ENCODE data around the gene CAPS. TPM values are rescaled to one million over a fixed set of nuclear protein-coding genes. Genes with fewer than 3 reads are reported as not detected.
A peak's percentile ranks its signal among the peaks of the same experiment; 100 is the strongest.

Gene CAPS
- total RNA-seq, 4 donors from 2014 or later = 9.0 to 48.8 (median 26.3) TPM

DNA sequence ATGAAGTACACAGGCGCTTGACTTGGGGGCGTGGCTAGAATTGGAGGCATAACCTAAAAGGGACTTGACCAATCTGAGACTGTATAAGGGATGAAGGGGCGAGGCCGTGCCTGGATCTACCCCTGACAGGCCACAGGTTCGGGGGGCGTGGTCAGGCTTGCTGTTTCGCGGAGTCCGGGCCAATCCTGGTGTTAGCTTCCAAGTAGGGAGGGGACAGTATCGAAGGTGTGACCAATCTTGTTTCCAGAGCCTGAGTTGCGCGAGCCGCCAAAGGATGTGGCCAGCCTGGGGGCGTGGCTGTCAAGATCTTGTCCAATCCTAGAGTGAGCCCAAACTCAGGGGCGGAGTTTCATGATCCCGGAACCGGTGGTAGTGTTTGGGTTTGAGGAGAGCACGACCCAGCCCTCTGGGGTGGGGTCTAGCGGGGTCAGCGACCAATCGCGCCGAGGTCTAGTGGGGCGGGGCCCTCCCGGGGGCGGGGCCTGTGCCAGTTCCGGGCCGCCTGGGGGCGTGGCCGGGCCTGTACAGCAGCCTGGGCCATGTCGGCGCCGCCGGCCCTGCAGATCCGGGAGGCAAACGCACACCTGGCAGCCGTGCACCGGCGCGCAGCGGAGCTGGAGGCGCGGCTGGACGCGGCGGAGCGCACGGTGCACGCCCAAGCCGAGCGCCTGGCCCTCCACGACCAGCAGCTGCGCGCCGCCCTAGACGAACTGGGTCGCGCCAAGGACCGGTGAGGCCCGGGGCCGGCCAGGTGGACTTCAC lies 9.5 kb upstream of the CAPS start, which contains the start of gene VMAC:
Gene VMAC, plus strand, starts transcription at position 521 of the 762 bp plus-strand sequence. Its CDS starts 19 bp downstream, at position 540.
- intact Hi-C loops (cut with DNase I) = loop anchor here (5.0 kb wide), 1 partner anchor 112 kb away; the partner anchor contains the start of gene DUS3L
- peak within 1 kb of the TSS; percentile 81 to 93 (median 89) for H3K4me3 ChIP-seq (replicated peaks in 1 of 3)
- no peaks in the 10 kb centered on the region for H3K9me3 ChIP-seq
- DNase-seq = peak; percentile 100
- peaks cover 16 to 25% of the 10 kb centered on the region in 2 donors for H3K4me1 ChIP-seq
- H3K27ac ChIP-seq = peak within 1 kb of the TSS; percentile 61 to 88 (median 82)
- peaks cover 0 to 4% of the 10 kb centered on the region in 2 donors for H3K36me3 ChIP-seq
- TF ChIP-seq, protein P1, sequence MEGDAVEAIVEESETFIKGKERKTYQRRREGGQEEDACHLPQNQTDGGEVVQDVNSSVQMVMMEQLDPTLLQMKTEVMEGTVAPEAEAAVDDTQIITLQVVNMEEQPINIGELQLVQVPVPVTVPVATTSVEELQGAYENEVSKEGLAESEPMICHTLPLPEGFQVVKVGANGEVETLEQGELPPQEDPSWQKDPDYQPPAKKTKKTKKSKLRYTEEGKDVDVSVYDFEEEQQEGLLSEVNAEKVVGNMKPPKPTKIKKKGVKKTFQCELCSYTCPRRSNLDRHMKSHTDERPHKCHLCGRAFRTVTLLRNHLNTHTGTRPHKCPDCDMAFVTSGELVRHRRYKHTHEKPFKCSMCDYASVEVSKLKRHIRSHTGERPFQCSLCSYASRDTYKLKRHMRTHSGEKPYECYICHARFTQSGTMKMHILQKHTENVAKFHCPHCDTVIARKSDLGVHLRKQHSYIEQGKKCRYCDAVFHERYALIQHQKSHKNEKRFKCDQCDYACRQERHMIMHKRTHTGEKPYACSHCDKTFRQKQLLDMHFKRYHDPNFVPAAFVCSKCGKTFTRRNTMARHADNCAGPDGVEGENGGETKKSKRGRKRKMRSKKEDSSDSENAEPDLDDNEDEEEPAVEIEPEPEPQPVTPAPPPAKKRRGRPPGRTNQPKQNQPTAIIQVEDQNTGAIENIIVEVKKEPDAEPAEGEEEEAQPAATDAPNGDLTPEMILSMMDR (IDR thresholded peaks at IDR 0.05) = no peak
- TF ChIP-seq POLR2A (IDR thresholded peaks at IDR 0.05) = peak in 1 of 2 donors; percentile 85
- WGBS, 2 donors = 0 to 1% methylated on average over 9 to 13 of the region's 61 CpGs
- H3K27me3 ChIP-seq = no peaks in the 10 kb centered on the region

DNA sequence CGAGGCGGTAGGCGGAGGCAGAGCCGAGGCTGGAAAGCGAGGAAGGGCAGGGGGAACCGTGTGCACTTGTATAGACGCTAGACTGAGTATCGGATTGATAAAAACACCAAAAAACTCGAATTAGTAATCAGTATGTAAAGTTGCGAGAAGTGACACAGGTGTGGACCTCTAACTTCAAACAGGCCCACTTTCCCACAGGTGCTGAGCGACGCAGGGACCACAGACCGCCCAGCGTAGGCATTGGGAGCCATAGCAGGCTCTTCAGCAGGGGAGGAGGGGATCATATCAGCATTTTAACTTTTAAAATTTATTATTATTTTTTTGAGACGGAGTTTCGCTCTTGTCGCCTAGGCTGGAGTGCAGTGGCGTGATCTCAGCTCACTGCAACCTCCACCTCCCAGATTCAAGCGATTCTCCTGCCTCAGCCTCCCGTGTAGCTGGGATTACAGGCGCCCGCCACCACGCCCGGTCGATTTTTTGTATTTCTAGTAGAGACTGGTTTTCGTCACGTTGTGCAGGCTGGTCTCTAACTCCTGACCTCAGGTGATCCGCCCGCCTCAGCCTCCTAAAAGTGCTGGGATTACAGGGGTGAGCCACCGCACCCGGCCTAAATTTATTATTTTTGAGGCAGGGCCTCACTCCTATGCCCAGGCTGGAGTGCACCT lies 8.8 kb upstream of the CAPS start:
- H3K4me3 ChIP-seq (replicated peaks in 1 of 3) = peak overlapping the region; percentile 66 to 93 (median 89)
- H3K27ac ChIP-seq = peak overlapping the region in 2 of 3 donors; percentile 29 to 36
- TF ChIP-seq, protein P1 (IDR thresholded peaks at IDR 0.05) = no peak
- no peak for TF ChIP-seq POLR2A (IDR thresholded peaks at IDR 0.05)
- intact Hi-C loops (cut with DNase I) = no loop called here
- WGBS, 2 donors = 57% methylated on average over 28 of the region's 31 CpGs
- H3K9me3 ChIP-seq = no peaks in the 10 kb centered on the region
- no peaks in the 10 kb centered on the region for H3K27me3 ChIP-seq
- H3K36me3 ChIP-seq = peaks cover 0 to 7% of the 10 kb centered on the region in 2 donors
- peaks cover 16 to 25% of the 10 kb centered on the region in 2 donors for H3K4me1 ChIP-seq
- DNase-seq = no peak

DNA sequence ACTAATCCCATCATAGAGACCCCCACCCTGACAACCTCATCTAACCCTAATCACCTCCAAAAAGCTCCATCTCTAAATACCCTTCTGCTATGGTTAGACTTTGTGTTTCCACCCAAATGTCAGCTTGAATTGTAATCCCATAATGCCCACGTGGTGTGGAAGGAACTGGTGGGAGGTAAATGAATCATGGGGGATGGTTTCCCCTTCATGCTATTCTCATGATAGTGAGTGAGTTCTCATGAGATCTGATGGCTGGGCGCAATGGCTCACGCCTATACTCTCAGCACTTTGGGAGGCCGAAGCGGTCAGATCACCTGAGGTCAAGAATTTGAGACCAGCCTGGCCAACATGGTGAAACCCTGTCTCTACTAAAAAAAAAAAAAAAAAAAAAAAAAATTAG lies 6.8 kb upstream of the CAPS start:
- no peak overlapping the region for H3K4me3 ChIP-seq (replicated peaks in 1 of 3)
- TF ChIP-seq, protein P1 (IDR thresholded peaks at IDR 0.05) = no peak
- TF ChIP-seq POLR2A (IDR thresholded peaks at IDR 0.05) = no peak
- peaks cover 0 to 7% of the 10 kb centered on the region in 2 donors for H3K36me3 ChIP-seq
- 56 to 73% methylated on average over 3 to 5 of the region's 5 CpGs for WGBS, 2 donors
- intact Hi-C loops (cut with DNase I) = no loop called here
- no peak overlapping the region for H3K27ac ChIP-seq
- no peaks in the 10 kb centered on the region for H3K27me3 ChIP-seq
- H3K9me3 ChIP-seq = no peaks in the 10 kb centered on the region
- peaks cover 16 to 21% of the 10 kb centered on the region in 2 donors for H3K4me1 ChIP-seq
- no peak for DNase-seq

DNA sequence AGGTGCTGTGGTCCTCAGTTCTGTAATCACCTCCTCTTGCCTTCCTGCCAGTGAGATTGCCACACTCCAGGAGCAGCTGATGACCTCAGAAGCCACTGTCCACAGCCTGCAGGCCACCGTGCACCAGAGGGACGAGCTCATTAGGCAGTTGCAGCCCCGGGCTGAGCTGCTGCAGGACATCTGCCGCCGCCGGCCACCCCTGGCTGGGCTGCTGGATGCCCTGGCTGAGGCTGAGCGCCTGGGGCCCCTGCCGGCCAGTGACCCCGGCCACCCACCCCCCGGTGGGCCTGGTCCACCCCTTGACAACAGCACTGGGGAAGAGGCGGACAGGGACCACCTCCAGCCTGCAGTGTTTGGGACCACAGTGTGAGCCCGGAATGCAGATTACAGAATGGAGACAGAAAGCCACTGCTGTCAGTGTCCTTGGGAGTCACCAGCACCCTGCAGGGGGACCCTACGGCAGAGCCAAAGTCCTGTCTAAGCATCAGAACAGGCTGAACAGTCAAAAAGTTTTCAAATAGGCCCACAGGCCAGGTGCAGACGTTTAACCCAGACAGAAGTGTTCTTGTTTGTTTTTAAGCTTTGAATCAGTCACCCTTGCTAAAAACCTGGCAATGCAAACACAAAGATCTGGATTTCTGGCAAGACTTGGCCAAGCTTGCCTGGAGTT lies 5.1 kb upstream of the CAPS start:
- no peak overlapping the region for H3K27ac ChIP-seq
- intact Hi-C loops (cut with DNase I) = no loop called here
- H3K4me3 ChIP-seq (replicated peaks in 1 of 3) = no peak overlapping the region
- DNase-seq = no peak
- no peaks in the 10 kb centered on the region for H3K9me3 ChIP-seq
- no peaks in the 10 kb centered on the region for H3K27me3 ChIP-seq
- peaks cover 0 to 7% of the 10 kb centered on the region in 2 donors for H3K36me3 ChIP-seq
- WGBS, 2 donors = 68 to 71% methylated on average over 7 to 11 of the region's 14 CpGs
- peaks cover 11 to 18% of the 10 kb centered on the region in 2 donors for H3K4me1 ChIP-seq
- TF ChIP-seq POLR2A (IDR thresholded peaks at IDR 0.05) = no peak

DNA sequence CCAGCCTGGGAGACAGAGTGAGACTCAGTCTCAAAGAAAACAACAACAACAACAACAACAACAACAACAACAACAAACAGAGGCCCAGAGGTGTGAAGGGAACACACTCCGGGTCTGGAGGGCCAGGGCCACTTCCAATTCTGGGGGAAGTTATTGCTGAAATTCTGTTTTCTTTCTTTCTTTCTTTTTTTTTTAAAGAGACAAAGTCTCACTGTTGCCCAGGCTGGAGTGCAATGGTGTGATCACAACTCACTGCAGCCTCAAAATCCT lies 3.5 kb upstream of the CAPS start:
- Histone ChIP-seq H3K27ac (no peak overlapping the region), H3K4me1 (peaks cover 19 to 29% of the 10 kb centered on the region in 2 donors), H3K4me3 (replicated peaks in 1 of 3) (no peak overlapping the region), H3K27me3 (no peaks in the 10 kb centered on the region), H3K9me3 (no peaks in the 10 kb centered on the region), H3K36me3 (peaks cover 0 to 7% of the 10 kb centered on the region in 2 donors)
- TF ChIP-seq POLR2A (IDR thresholded peaks at IDR 0.05) = no peak
- TF ChIP-seq, protein P1 (IDR thresholded peaks at IDR 0.05) = no peak
- 82 to 85% methylated on average over 1 of the region's 1 CpG for WGBS, 2 donors
- intact Hi-C loops (cut with DNase I) = no loop called here
- DNase-seq = no peak

Measured in thyroid gland (tissue), 4 donors.